Measurements from ENCODE around the gene KRTAP5-1. TPM values are rescaled to one million over a fixed set of nuclear protein-coding genes. Genes with fewer than 3 reads are reported as not detected.

The KRTAP5-1 gene
- total RNA-seq, 1 experiment from 2014 or later, result not detected

- H3K4me1 ChIP-seq, result no peaks in the 10 kb centered on the region
- ChIA-PET CTCF (interaction anchor here (0.8 kb wide), 1 partner anchor 522 kb away, joined by 3 read pairs; no protein-coding TSS in a partner anchor), POLR2A (no interaction called here)
- H3K27me3 ChIP-seq (replicated peaks; ENCODE audit: control insufficient read depth, insufficient read depth, low read length), result peaks cover 1% of the 10 kb centered on the region; the same call in 1 of the 2 replicates
- no peaks in the 10 kb centered on the region for H3K9me3 Mint-ChIP-seq (ENCODE audit: unreplicated experiment)
- no TSS peak for BruUV-seq (replicated peaks)
- peak in 1 of 2 experiments; percentile 57 for DNase-seq
- no peaks in the 10 kb centered on the region for H3K36me3 ChIP-seq (ENCODE audit: control insufficient read depth, insufficient read depth, low read length)
- intact Hi-C loops (cut with micrococcal nuclease; ENCODE audit: unreplicated experiment), result no loop called here
- no peak overlapping the region for H3K4me3 ChIP-seq (ENCODE audit: low read depth, low read length)
- H3K27ac Mint-ChIP-seq (ENCODE audit: unreplicated experiment), result no peak overlapping the region
- no peaks in the 10 kb centered on the region for H3K4me1 Mint-ChIP-seq (ENCODE audit: low read depth, unreplicated experiment)
- TF ChIP-seq CTCF (IDR thresholded peaks at IDR 0.05; ENCODE audit: insufficient read depth in 1 of 2, low read depth in 1 of 2, low read length in 1 of 2, severe bottlenecking in 1 of 2, unreplicated experiment in 1 of 2), result peak; percentile 58 to 84
- H3K27me3 Mint-ChIP-seq (ENCODE audit: insufficient read depth, unreplicated experiment), result peaks cover 21% of the 10 kb centered on the region
- no peaks in the 10 kb centered on the region for H3K36me3 Mint-ChIP-seq (ENCODE audit: insufficient read depth, unreplicated experiment)
- H3K9me3 ChIP-seq, result no peaks in the 10 kb centered on the region
- H3K4me3 Mint-ChIP-seq (ENCODE audit: unreplicated experiment), result no peak overlapping the region
These were observed 43.6 kb upstream of the KRTAP5-1 start for GRCh38 chr11:1628506-1629325.

GRCh38 chr11:1625541-1625940 is 40.5 kb upstream of the KRTAP5-1 start:
- no peaks in the 10 kb centered on the region for H3K9me3 Mint-ChIP-seq (ENCODE audit: unreplicated experiment)
- no peaks in the 10 kb centered on the region for H3K36me3 Mint-ChIP-seq (ENCODE audit: insufficient read depth, unreplicated experiment)
- no peaks in the 10 kb centered on the region; the same call in 1 of the 2 replicates for H3K27me3 ChIP-seq (replicated peaks; ENCODE audit: control insufficient read depth, insufficient read depth, low read length)
- DNase-seq, result no peak
- no peak overlapping the region for H3K4me3 ChIP-seq (ENCODE audit: low read depth, low read length)
- CTCF ChIA-PET, result no interaction called here
- intact Hi-C loops (cut with micrococcal nuclease; ENCODE audit: unreplicated experiment), result no loop called here
- POLR2A ChIA-PET, result no interaction called here
- no TSS peak for BruUV-seq (replicated peaks)
- no peaks in the 10 kb centered on the region for H3K9me3 ChIP-seq
- H3K27me3 Mint-ChIP-seq (ENCODE audit: insufficient read depth, unreplicated experiment), result peaks cover 10% of the 10 kb centered on the region
- H3K36me3 ChIP-seq (ENCODE audit: control insufficient read depth, insufficient read depth, low read length), result no peaks in the 10 kb centered on the region
- no peaks in the 10 kb centered on the region for H3K4me1 ChIP-seq
- H3K4me1 Mint-ChIP-seq (ENCODE audit: low read depth, unreplicated experiment), result peaks cover 5% of the 10 kb centered on the region
- no peak overlapping the region for H3K27ac Mint-ChIP-seq (ENCODE audit: unreplicated experiment)
- no peak overlapping the region for H3K4me3 Mint-ChIP-seq (ENCODE audit: unreplicated experiment)
- no peak for TF ChIP-seq CTCF (IDR thresholded peaks at IDR 0.05; ENCODE audit: insufficient read depth in 1 of 2, low read depth in 1 of 2, low read length in 1 of 2, severe bottlenecking in 1 of 2, unreplicated experiment in 1 of 2)

GRCh38 chr11:1624621-1625020 is 39.5 kb upstream of the KRTAP5-1 start:
- Mint-ChIP-seq H3K4me1 (ENCODE audit: low read depth, unreplicated experiment) (peaks cover 5% of the 10 kb centered on the region), H3K36me3 (ENCODE audit: insufficient read depth, unreplicated experiment) (no peaks in the 10 kb centered on the region), H3K27me3 (ENCODE audit: insufficient read depth, unreplicated experiment) (peaks cover 10% of the 10 kb centered on the region), H3K9me3 (ENCODE audit: unreplicated experiment) (no peaks in the 10 kb centered on the region), H3K27ac (ENCODE audit: unreplicated experiment) (no peak overlapping the region), H3K4me3 (ENCODE audit: unreplicated experiment) (no peak overlapping the region)
- Histone ChIP-seq H3K4me1 (no peaks in the 10 kb centered on the region), H3K4me3 (ENCODE audit: low read depth, low read length) (no peak overlapping the region), H3K27me3 (replicated peaks; ENCODE audit: control insufficient read depth, insufficient read depth, low read length) (no peaks in the 10 kb centered on the region; the same call in 1 of the 2 replicates), H3K9me3 (no peaks in the 10 kb centered on the region), H3K36me3 (ENCODE audit: control insufficient read depth, insufficient read depth, low read length) (no peaks in the 10 kb centered on the region)
- DNase-seq, result no peak
- intact Hi-C loops (cut with micrococcal nuclease; ENCODE audit: unreplicated experiment), result no loop called here
- ChIA-PET CTCF (interaction anchor here (0.6 kb wide), 1 partner anchor 8 kb away, joined by 3 read pairs; no protein-coding TSS in a partner anchor), POLR2A (no interaction called here)
- BruUV-seq (replicated peaks), result no TSS peak
- TF ChIP-seq CTCF (IDR thresholded peaks at IDR 0.05; ENCODE audit: insufficient read depth in 1 of 2, low read depth in 1 of 2, low read length in 1 of 2, severe bottlenecking in 1 of 2, unreplicated experiment in 1 of 2), result no peak

Data from Caco-2 (cell line).